A172 (cell line): ENCODE results near the gene FN3K. TPM values are rescaled to one million over a fixed set of nuclear protein-coding genes. Genes with fewer than 3 reads are reported as not detected.

Experiments
- DNase-seq: peaks from one replicate; pipeline ENCODE4 v3.0.0-alpha.2; 2015; ENCODE audit warnings: low spot score
- total RNA-seq: library from RNA; depleted of rRNA; stranded (reverse); fragments of >200 nt; shearing (Covaris generic); gene quantifications from 2 replicates; pipeline ENCODE4 v1.2.3, GENCODE V29; 2014

FN3K gene
- total RNA-seq, 1 experiment from 2014 or later = 2.9 TPM

DNA sequence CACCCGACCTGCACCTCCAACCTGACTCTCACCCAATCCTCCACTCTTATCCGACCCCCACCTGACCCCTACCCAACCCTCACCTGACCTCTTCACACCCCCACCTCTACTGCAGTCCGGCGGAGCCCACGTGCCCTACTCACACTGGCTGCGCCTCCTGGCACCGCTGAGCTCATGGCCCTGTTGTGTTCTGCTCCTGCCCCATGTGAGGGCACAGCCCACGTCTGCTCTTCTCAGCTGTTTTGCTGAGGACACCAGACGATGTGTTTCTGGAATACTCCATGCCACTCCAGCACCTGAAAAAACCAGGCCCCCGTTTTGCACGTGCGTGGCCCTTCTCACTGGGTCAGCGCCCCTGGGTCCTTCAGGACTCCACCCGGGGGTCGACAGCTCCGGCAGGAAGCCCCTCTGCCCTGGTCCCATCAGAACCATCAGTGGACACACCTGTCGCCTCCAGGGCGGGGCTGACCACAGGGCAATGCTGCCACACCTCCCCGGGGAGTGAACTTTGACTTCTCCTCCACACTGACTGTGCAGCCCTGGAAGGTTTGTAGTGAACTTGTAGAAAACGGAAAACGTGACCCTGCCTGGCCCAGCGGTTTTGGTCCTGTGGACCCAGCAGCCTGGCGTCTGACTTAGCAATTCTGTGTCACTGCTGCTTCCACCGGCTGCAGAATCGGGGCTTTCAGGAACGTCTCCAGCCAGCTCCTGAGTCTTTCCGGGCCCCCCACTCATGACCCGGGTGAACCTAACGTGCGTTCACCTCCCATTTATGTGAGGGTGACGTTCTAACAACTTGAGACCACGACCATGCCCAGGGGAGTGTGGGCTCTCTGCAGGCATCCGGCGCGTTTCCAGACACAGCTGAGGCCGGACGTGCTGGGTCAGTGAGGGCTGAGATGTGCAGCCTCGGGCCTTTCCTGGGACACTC is 31.2 kb upstream of the FN3K start:
- no peak for DNase-seq

DNA sequence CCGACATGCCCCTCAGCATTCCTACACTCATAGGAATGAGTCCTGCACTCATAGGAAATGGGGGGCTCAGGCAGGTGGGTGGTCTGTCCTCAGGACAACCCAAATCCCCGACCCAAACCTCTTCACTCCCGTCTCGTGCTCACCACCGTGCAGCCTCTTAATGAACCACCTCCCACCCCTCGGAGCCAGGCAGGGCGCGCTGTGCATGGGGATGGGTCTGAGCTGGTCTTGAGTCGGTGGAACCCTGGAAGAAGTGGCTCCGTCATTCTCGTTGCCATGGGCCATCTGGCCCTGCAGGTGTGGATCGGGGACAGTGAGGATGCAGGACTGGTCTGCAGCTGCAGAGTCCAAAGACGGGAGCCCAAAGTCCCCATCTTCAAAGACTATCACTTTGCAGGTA is 30.5 kb upstream of the FN3K start:
- DNase-seq = no peak

DNA sequence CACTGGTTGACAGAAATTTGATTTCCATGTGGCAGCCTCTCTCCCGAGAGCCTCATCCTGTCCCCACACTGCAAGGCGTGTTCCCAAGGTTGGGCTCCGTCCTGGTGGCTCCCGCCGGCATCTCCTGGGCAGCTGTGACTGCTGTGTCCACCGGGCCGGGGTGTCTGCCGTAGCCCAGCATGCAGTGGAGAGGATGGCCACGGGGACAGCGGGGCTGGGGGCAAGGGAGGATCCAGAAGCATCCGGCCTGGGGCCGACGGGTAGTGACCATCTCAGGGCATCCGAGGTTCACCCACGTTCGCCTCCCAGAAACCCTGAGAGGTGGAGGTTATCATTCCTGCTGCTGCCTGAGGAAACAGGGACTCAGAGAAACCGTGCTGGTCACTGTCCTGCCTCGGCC is 29.7 kb upstream of the FN3K start:
- DNase-seq = no peak

DNA sequence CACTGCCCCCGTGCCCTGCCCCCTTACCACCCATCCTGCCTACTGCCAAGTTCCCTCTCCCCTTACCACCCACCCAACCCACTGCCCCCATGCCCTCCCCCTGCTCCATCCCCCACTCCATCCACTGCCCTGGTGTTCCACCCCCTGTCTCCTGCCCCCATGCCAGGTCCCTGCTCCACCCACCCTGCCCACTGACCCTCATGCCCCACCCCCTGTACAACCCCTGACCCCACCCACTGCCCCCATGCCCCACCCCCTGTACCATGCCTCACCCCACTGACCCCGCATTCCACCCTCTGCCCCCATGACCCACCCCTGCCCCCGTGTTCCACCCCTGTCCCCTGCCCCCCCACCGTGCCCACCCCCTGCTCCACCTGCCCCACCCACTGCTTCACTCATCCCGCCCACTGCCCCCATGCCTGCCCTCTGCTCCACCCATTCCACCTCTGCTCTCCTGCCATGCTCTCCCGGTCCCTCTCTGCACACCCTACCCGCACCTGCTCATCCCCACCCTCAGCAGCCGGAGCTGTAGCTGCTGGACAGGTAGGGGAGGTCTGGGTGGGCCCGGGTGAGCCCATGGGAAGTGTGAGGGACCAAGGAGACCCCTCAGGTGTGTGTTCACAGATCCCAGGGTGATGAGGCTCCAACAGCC is 26.3 kb upstream of the FN3K start:
- DNase-seq = no peak

DNA sequence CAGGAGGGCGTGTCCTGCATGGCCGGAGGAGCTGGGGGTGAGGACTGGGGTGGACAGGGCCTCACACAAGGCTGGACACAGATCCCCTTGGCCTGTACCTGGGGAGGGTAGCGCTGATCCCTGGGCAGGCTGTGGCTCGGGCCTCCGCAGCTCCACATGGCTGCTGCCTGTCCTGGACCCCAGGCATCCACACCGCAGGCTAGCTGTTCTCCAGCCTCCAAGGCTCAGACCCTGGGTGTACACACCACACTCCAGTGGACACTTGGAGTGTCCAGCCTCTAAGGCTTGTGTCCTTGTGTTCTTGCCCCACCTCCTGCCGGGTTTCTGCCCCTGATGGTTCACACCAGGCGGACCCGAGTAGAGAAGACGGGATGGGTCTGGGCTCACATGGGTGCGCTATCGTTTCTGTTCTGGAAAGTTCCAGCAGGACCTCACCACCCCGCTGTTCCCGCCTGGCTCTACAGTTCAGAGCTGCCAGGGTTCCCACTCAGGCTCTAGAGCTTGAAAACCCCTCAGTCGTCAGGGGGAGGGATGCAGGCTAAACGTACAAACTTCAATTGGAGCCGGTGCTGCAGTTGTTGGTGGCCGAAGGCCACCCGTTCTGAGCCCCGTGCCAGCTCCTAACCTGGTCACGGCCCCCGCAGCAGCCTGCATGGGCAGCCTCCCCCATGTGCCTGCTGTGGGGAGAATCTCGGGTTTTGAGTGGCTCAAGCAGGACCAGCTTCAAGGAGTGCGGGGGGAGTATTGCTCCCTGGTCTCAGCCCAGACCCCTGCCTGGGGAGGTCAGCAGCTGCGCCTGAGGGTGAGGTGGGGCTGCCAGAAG is 25.5 kb upstream of the FN3K start:
- DNase-seq = no peak

DNA sequence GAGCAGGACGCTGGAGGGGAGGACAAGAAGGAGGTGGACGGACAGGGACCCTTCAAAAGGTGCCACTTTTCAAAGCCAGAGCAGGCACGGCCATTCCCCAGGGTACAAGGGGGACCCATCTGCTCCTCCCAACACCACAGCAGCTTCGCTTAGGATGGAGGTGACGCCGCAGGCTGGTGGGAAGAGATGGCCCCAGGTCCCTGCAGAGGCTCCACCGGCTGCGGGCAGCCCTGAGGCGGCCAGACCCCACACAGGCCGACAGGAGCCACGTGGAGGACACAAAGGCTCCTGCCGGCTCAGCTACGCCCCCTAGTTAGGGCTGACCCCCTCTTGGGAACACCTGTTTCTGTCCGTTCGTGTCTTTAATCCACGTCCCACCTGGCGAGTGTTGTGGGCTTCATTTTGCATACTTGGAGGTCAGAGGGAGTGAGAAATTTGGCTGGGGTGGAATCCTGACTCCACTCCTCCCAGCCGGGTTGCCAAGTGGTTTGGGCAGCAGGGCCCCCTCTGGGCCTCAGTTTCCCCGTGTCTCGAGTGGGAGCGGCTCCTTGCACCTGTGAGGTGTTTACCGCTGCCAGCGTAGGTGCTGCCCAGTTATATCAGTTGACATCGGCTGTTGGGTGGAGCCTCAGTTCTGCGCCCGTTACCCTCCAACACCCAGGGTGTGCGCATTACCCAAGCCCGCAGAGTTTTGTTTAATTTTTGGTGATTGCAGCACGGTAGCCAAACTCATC is 24.7 kb upstream of the FN3K start:
- no peak for DNase-seq

DNA sequence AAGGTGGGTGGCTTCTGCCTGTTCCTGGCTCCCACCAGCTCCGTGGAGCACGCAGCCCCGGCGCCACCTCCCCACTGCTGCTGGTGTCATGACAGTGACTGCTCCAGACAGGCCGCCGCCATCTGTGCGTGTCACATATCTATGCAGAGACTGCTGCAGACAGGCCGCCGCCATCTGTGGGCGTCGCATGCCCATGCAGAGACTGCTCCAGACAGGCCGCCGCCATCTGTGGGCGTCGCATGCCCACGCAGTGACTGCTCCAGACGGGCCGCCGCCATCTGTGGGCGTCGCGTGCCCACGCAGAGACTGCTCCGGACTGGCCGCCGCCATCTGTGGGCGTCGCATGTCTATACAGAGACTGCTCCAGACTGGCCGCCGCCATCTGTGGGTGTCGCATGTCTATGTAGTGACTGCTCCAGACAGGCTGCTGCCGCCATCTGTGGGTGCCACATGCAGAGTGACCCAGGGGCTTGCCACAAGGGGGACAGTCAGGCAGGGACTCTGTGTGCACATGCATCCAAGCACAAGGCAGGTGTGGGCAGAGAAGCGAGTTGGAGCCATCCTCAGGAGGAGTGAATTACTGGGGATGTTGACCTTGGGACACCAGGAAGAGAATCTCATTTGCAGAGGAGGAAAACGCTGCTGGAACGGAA is 22.2 kb upstream of the FN3K start:
- no peak for DNase-seq

DNA sequence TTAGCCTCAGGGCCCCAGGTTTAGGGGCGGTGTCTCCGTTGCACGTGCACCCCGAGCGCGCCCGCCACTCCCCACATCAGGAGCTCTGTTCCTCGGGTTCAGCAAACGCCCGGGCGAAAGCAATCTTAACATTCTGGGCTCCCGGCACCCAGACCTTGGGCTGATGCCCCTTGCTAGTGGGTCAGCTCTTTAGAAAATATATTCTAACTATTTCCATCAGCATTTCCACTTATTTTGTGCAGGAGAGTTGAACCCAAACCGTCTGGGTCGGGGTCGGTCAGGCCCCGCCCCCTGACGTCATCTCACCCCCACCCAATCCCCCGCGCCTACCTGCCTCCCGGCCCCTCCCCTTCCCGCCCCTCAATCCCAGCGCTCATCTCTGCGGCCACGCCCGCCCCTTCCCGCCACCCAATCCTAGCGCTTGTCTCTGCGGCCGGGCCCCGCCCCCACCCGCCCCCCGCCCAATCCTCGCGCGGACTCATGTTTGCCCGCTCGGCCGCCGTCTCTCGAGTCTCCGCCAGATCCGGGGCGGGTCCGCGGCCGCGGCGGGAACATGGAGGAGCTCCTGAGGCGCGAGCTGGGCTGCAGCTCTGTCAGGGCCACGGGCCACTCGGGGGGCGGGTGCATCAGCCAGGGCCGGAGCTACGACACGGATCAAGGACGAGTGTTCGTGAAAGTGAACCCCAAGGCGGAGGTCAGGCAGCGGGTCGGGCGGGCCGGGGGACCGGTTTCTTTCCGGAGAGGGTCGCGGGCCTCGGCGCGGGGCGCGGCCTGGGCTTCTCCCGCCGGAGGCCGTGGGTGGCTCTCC is 19.0 kb upstream of the FN3K start, which contains the start of gene FN3KRP:
FN3KRP (plus strand) TSS at position 504 of the 808 bp plus-strand sequence; CDS start at position 554, 50 bp downstream.
- peak; percentile 81 for DNase-seq

DNA sequence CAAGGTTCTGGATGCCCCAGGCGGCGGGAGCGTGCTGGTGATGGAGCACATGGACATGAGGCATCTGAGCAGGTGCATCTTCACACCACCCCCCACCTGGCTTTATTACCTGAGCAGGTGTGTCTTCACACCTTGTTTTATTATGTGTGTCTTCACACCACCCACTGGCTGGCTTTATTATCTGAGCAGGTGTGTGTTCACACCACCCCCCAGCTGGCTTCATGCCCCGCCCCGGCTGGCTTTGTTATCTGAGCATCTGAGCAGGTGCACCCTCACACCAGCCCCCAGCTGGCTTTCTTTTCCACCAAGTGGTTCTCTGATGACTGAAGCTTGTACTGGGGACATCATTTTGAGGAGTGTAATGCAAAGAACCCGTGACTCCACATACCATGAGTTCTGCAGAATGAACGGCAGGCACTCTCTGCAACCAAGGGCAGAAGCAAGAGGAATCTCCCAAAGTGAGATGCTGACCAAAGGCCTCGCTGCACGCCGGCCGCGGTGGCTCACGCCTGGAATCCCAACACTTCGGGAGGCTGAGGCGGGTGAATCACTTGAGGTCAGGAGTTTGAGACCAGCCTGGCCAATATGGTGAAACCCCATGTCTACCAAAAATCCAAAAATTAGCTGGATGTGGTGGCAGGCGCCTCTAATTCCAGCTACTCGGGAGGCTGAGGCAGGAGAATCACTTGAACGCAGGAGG is 16.3 kb upstream of the FN3K start:
- no peak for DNase-seq

DNA sequence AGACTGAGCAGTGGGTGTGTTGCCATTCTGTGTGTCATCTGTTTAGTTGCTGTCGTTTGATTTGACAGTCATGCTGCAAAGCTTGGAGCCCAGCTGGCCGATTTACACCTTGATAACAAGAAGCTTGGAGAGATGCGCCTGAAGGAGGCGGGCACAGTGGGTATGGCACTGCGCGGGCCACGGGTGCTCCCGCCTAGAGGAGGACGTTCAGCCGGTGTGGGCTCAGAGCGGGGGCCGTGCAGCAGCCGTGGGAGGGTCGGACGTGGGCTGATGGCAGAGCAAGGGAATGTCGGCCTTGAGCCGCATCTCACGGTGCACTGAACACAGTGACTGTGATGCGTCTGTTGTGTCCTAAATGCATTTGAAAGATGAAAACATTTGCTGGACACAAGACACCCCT is 15.2 kb upstream of the FN3K start:
- no peak for DNase-seq

DNA sequence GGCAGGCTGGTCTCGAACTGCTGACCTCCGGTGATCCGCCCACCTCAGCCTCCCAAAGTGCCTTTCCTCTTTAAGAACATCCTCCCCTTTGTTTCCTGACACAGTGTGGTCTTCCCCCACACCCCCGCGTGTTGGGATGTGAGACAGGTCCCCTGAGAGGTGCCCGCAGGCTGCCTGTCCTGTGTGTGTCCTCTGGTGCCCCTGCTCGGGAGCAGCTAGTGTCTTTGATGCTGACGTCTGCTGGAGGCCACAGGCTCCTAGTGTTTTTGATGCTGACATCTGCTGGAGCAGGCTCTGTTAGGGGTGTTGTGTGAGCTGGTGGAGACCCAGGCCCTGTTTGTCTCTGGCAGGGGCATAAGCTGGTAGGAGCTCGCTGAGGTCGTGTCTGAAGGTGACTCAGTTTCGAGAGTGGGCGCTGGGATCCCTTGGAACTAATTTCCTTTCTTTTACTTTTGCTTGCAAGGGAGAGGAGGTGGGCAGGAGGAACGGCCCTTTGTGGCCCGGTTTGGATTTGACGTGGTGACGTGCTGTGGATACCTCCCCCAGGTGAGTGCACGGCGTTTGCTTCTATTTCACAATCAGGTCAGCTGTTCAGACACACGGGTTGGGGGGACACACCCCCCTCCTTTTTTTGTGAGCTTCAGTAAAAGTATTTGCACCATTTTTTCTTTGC is 12.9 kb upstream of the FN3K start:
- DNase-seq = no peak

DNA sequence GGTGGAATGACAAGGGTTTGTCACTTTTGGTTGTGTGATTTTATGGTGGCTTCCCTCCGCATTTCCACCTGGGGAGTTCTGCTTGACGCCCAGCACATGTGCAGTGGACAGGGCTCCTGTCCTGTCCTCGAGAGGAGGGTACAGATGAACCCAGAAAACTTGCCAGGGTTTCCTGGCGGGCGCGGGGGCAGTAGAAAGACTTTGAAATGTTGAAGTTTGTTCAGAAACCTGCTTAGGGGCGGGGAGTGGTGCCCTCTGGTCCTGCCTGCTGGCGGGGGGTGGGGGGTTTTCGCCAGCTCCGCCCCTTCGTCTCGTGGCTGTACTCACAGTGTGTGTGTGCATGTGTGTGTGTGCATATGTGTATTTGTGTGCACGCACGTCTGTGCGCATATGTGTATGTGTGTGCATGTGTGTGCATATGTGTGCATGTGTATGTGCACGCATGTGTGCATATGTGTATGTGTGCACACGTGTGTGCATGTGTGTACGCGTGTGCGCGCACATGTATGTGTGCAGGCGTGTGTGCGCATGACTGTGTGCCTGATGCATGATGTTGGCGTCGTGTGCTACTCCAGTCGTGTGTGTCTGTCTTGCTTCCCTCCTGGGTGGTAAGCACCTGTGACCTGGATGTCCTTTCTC is 12.1 kb upstream of the FN3K start:
- no peak for DNase-seq

DNA sequence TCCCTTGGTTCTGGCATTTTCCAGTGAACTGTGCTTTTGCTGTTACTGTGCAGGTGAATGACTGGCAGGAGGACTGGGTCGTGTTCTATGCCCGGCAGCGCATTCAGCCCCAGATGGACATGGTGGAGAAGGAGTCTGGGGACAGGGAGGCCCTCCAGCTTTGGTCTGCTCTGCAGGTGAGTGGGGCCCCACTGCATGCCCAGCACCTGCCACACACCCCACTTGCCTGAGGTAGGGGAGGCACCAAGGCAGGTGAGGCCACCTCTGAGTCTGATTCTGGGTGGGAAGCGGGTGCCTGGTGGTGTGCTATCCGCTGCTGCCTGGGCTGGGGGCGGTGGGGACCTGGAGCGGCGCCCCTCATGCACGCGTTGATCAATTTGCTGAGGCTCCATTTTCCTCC is 9.0 kb upstream of the FN3K start:
- no peak for DNase-seq

DNA sequence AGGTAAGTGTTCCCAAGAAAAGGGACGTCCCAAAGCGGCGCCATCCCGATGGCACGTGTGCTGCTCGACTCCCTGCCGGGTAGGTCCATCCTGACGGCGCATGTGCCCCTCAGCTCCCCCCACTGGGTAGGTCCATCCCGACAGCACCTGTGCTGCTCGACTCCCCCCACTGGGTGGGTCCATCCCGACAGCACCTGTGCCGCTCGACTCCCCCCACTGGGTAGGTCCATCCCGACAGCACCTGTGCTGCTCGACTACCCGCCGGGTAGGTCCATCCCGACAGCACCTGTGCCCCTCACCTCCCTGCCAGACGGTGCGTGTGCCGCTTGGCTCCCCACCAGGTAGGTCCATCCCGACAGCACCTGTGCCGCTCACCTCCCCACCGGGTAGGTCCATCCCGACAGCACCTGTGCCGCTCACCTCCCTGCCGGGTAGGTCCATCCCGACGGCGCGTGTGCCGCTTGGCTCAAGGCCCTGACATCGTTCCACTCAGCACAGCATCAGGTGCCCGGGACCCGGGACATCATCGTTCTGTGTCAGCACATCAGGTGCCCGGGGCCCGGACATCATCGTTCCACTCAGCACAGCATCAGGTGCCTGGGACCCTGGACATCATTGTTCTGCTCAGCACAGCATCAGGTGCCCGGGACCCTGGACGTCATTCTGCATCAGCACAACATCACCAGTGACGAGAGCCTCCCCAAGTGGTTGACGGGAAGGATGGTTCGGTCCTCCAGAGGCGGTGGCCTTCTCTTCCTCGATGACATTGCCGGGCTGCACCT is 5.7 kb upstream of the FN3K start:
- DNase-seq = no peak

DNA sequence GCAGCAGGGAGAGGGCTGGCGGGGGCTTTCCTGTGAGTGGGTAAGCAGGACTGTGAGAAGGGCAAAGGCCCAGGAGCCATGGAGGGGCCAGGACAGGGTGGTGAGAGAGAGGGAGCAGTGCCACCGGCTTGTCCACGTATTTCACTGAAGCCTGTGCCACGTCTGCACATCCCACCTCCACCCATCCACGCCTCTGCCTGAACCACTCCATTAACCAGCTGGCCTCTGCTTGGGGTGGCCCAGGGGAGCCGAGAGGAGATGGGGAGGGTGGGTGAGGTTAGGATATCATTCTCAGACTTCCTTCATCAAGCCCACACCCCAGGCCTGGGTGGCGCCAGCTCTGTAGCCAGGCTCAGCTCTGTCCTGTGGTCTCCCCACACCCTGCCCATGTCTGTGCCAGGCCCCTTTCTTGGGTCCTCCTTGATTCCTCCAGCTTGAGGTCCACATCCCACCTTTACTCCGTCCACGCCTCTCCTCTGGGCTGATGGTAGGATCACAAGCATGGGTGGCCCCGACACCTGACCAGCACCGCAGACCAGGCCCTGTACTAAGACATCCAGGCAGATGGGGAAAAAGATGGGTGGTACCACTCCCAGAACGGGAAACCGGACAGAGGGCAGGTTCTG is 3.2 kb upstream of the FN3K start:
- DNase-seq = no peak

DNA sequence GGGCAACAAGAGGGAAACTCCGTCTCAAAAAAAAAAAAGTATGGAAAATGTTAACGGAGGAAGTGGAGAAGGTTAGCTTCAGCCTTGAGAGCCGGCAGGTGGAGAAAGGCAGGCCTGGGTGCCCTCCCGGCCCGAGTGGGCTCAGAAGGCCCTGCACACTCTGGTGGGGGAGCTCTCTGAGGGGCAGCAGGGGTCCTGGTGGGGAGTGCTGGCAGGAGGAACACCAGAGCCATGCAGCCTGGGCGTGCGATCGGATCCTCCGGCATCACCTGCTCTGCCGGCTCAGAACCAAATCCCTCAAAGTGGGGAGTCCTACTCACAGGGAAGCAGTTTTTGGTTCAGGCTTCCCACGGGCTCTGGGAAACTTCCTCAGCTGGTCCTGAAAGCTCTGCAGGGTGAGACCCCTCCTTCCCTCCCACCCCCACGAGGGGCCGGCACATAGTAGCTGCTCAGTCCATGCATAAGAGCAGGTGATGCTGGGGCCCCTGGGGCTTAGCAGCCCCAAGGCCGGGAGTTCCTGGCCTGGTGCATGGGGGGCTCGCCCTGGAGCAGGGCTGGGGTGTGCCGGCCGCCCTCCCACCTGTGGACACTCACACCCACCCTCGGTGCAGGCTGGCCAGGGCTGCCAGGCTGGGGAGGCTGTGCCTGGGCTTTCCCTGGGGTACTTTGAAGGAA is 1.2 kb downstream of the FN3K start:
- DNase-seq = no peak
